BE2C (cell line): Measurements from ENCODE around the gene SPATA25.

Experiments used
- DNase-seq: peaks from one replicate; pipeline ENCODE4 v3.0.0-alpha.2; 2020
- H3K27me3 ChIP-seq: fragments of 250-450 bp; sonication (Bioruptor Pico); 2 replicates; pipeline ENCODE4 v1.5.1; 2020; ENCODE audit warnings: mild to moderate bottlenecking
- H3K36me3 ChIP-seq: fragments of 250-450 bp; sonication (Bioruptor Pico); 2 replicates; pipeline ENCODE4 v1.5.1; 2020; ENCODE audit warnings: mild to moderate bottlenecking
- H3K4me1 ChIP-seq: fragments of 250-450 bp; sonication (Bioruptor Pico); 2 replicates; pipeline ENCODE4 v1.5.1; 2020
- H3K4me3 ChIP-seq: 2 replicates; pipeline ENCODE4 v1.5.1; 2011; ENCODE audit warnings: low read depth, low read length
- H3K9me3 ChIP-seq: fragments of 250-450 bp; sonication (Bioruptor Pico); 2 replicates; pipeline ENCODE4 v1.5.1; 2020
- CTCF ChIP-seq: IDR thresholded peaks from 2 replicates; pipeline ENCODE4 v1.5.1; 2012; ENCODE audit warnings: mild to moderate bottlenecking, low read depth, low read length

The SPATA25 gene

GRCh38 chr20:45872626-45873025, 14.8 kb downstream of the SPATA25 start:
- no peak for TF ChIP-seq CTCF
- H3K4me1 ChIP-seq = no peaks in the 10 kb centered on the region
- H3K9me3 ChIP-seq = no peaks in the 10 kb centered on the region

GRCh38 chr20:45867819-45868176, 19.6 kb downstream of the SPATA25 start:
- no peaks in the 10 kb centered on the region for H3K4me1 ChIP-seq
- TF ChIP-seq CTCF = no peak
- no peaks in the 10 kb centered on the region for H3K36me3 ChIP-seq
- no peak for DNase-seq
- no peaks in the 10 kb centered on the region for H3K9me3 ChIP-seq
- H3K27me3 ChIP-seq = no peaks in the 10 kb centered on the region
- no peak overlapping the region for H3K4me3 ChIP-seq

More at GRCh38 chr20:45872626-45873025, 14.8 kb downstream of the SPATA25 start:
- no peaks in the 10 kb centered on the region for H3K36me3 ChIP-seq
- no peak overlapping the region for H3K4me3 ChIP-seq
- no peak for DNase-seq
- H3K27me3 ChIP-seq = no peaks in the 10 kb centered on the region

- Histone ChIP-seq H3K27me3 (no peaks in the 10 kb centered on the region), H3K9me3 (no peaks in the 10 kb centered on the region), H3K4me1 (no peaks in the 10 kb centered on the region), H3K4me3 (no peak overlapping the region), H3K36me3 (no peaks in the 10 kb centered on the region)
- DNase-seq = no peak
- no peak for TF ChIP-seq CTCF
Measured at GRCh38 chr20:45867136-45867818, 20.1 kb downstream of the SPATA25 start.

GRCh38 chr20:45866454-45866853, 21.0 kb downstream of the SPATA25 start:
- no peak for DNase-seq
- no peak for TF ChIP-seq CTCF
- H3K4me3 ChIP-seq = no peak overlapping the region

GRCh38 chr20:45863543-45864470, 23.6 kb downstream of the SPATA25 start:
- no peak for DNase-seq
- Histone ChIP-seq H3K27me3 (no peaks in the 10 kb centered on the region), H3K9me3 (no peaks in the 10 kb centered on the region), H3K4me1 (peaks cover 3% of the 10 kb centered on the region; the same call in 1 of the 2 replicates), H3K4me3 (no peak overlapping the region), H3K36me3 (no peaks in the 10 kb centered on the region)
- no peak for TF ChIP-seq CTCF

More at GRCh38 chr20:45866454-45866853, 21.0 kb downstream of the SPATA25 start:
- Histone ChIP-seq H3K4me1 (no peaks in the 10 kb centered on the region), H3K36me3 (no peaks in the 10 kb centered on the region), H3K27me3 (no peaks in the 10 kb centered on the region), H3K9me3 (no peaks in the 10 kb centered on the region)
